GM12878 (cell line): ENCODE measurements around the gene TRAFD1.

Experiments used
- BCL3 ChIP-seq: IDR thresholded peaks from 2 replicates; pipeline ENCODE4 v1.6.1; 2011; ENCODE audit warnings: borderline replicate concordance, low read depth, mild to moderate bottlenecking, moderate library complexity, low read length; ENCODE audit not compliant: insufficient read depth, poor library complexity, severe bottlenecking
- BCLAF1 ChIP-seq: fragments of 450-650 bp; IDR thresholded peaks from 2 replicates; pipeline ENCODE4 v1.6.1; 2017; ENCODE audit warnings: antibody characterized with exemption, mild to moderate bottlenecking, moderate library complexity
- BHLHE40 ChIP-seq, 2 experiments: fragments of 450-650 bp in 1 of 2; IDR thresholded peaks; 2 replicates each; pipeline ENCODE4 v1.6.1; 2011 to 2017; ENCODE audit warnings: low read depth in 2 of 2, borderline replicate concordance in 1 of 2, improper control_type of control experiment in 1 of 2, low read length in 1 of 2, mild to moderate bottlenecking in 1 of 2
- CBFB ChIP-seq: IDR thresholded peaks from 2 replicates; pipeline ENCODE4 v1.6.1; 2016; ENCODE audit warnings: antibody characterized with exemption, low read depth
- CTCF ChIP-seq, 3 experiments: IDR thresholded peaks in 2 of 3; conservative IDR thresholded peaks in 1 of 3; 2 replicates each; pipeline ENCODE4 v1.5.1; 2011; ENCODE audit warnings: low read depth in 3 of 3, low read length in 3 of 3, mild to moderate bottlenecking in 3 of 3, control low read depth in 2 of 3, moderate library complexity in 2 of 3, inconsistent platforms in 1 of 3, mixed read lengths in 1 of 3; ENCODE audit not compliant: control insufficient read depth in 2 of 3, insufficient read depth in 1 of 3; ENCODE audit errors: extremely low read depth in 1 of 3
- ELK1 ChIP-seq: IDR thresholded peaks from 2 replicates; pipeline ENCODE4 v1.6.1; 2012; ENCODE audit warnings: low read depth, low read length, improper control_type of control experiment
- EZH2 ChIP-seq: IDR thresholded peaks from 2 replicates; pipeline ENCODE4 v1.6.1; 2012; ENCODE audit warnings: low read depth, mild to moderate bottlenecking, control low read depth, inconsistent platforms, low read length, borderline replicate concordance; ENCODE audit not compliant: control insufficient read depth
- JUNB ChIP-seq: IDR thresholded peaks from 2 replicates; pipeline ENCODE4 v1.6.1; 2016; ENCODE audit warnings: antibody characterized with exemption, mild to moderate bottlenecking
- MYB ChIP-seq: fragments of 150-350 bp; IDR thresholded peaks from 2 replicates; pipeline ENCODE4 v1.6.1; 2014; ENCODE audit warnings: mild to moderate bottlenecking, low read depth, low read length, borderline replicate concordance
- POLR2AphosphoS5 ChIP-seq: IDR thresholded peaks from 2 replicates; pipeline ENCODE4 v1.6.1; 2011; ENCODE audit warnings: mild to moderate bottlenecking, low read length, inconsistent platforms
- PRDM15 ChIP-seq: fragments of 450-650 bp; formaldehyde crosslinking; IDR thresholded peaks from 2 replicates; pipeline ENCODE4 v1.4.0; 2020; ENCODE audit warnings: mild to moderate bottlenecking, moderate library complexity
- TAF1 ChIP-seq: IDR thresholded peaks from 2 replicates; pipeline ENCODE4 v1.6.1; 2011; ENCODE audit warnings: mild to moderate bottlenecking, low read depth, low read length, borderline replicate concordance
- ZBTB33 ChIP-seq: fragments of 450-650 bp; IDR thresholded peaks from 2 replicates; pipeline ENCODE4 v1.6.1; 2017; ENCODE audit warnings: mild to moderate bottlenecking
- ZNF274 ChIP-seq: IDR thresholded peaks from one replicate; pipeline ENCODE4 v1.8.0; 2011; ENCODE audit not compliant: insufficient read length, insufficient read depth

- TF ChIP-seq CTCF (IDR thresholded peaks at IDR 0.05 in 2 of 3, conservative IDR thresholded peaks at IDR 0.05 in 1 of 3; ENCODE audit: control insufficient read depth in 2 of 3, extremely low read depth in 1 of 3, insufficient read depth in 1 of 3, low read depth in 3 of 3, low read length in 3 of 3) (no peak), MYB (no peak), EZH2 (no peak), ZNF274 (no peak), BHLHE40 (IDR thresholded peaks at IDR 0.05; ENCODE audit: borderline replicate concordance in 1 of 2, low read depth in 2 of 2, low read length in 1 of 2) (no peak), JUNB (no peak), ZBTB33 (no peak), BCL3 (no peak), CBFB (no peak), TAF1 (no peak), POLR2AphosphoS5 (no peak), ELK1 (no peak), PRDM15 (CRISPR knock-in tag) (no peak), BCLAF1 (no peak)
Measured at GRCh38 chr12:112161711-112162110, 36.4 kb downstream of the TRAFD1 start.
